PC-3 (cell line): ENCODE measurements around the gene ABCG4. TPM values are rescaled to one million over a fixed set of nuclear protein-coding genes. Genes with fewer than 3 reads are reported as not detected.

Experiments used
- ATAC-seq: fragments of 200-7000 bp; cut with Tn5 transposase; 2 replicates; pipeline ENCODE4 v1.9.1; 2020; ENCODE audit warnings: mild to moderate bottlenecking, moderate library complexity
- BruUV-seq: library from RNA; stranded (reverse); fragments of 400-500 nt; replicated peaks from 2 replicates; lab custom pipeline; 2021; lab: Mats Ljungman, UMichigan
- CTCF ChIA-PET: fragments of 300-600 bp; sonication (Branson Sonifier 250); formaldehyde crosslinking; loops from one replicate; lab custom pipeline; 2022; ENCODE audit warnings: antibody characterized with exemption; lab: Charles Lee
- POLR2A ChIA-PET: fragments of 300-600 bp; sonication (Branson Sonifier 250); formaldehyde crosslinking; loops from one replicate; lab custom pipeline; 2022; ENCODE audit warnings: antibody characterized with exemption; ENCODE audit not compliant: unreplicated experiment; lab: Charles Lee
- DNase-seq: peaks from one replicate; pipeline ENCODE4 v3.0.0-alpha.2; 2015
- H2AFZ ChIP-seq: fragments of 300-600 bp; sonication (generic); 2 replicates; pipeline ENCODE4 v1.6.0; 2016; ENCODE audit warnings: antibody characterized with exemption, low read length
- H3F3A ChIP-seq: fragments of 300-600 bp; sonication (generic); one replicate; pipeline ENCODE4 v1.6.0; 2017; ENCODE audit warnings: antibody characterized with exemption, low read length, control low read depth, mild to moderate bottlenecking; ENCODE audit not compliant: unreplicated experiment
- H3K27ac ChIP-seq: fragments of 300-600 bp; sonication (generic); 2 replicates; pipeline ENCODE4 v1.5.1; 2016; ENCODE audit warnings: mild to moderate bottlenecking, low read length
- H3K27me3 ChIP-seq: fragments of 300-600 bp; sonication (generic); 2 replicates; pipeline ENCODE4 v1.6.1; 2016; ENCODE audit warnings: low read length, mixed read lengths
- H3K36me3 ChIP-seq: fragments of 300-600 bp; sonication (generic); 2 replicates; pipeline ENCODE4 v1.6.1; 2016; ENCODE audit warnings: low read depth, mixed run types, low read length, mixed read lengths
- H3K4me1 ChIP-seq: fragments of 300-600 bp; sonication (generic); 2 replicates; pipeline ENCODE4 v1.5.1; 2016; ENCODE audit warnings: low read length; ENCODE audit not compliant: insufficient read depth
- H3K4me2 ChIP-seq: fragments of 300-600 bp; sonication (generic); 2 replicates; pipeline ENCODE4 v1.6.0; 2016; ENCODE audit warnings: low read length
- H3K4me3 ChIP-seq: fragments of 300-600 bp; sonication (generic); 2 replicates; pipeline ENCODE4 v1.5.1; 2016; ENCODE audit warnings: mild to moderate bottlenecking, low read length, mixed read lengths
- H3K79me2 ChIP-seq: fragments of 300-600 bp; sonication (generic); 2 replicates; pipeline ENCODE4 v1.6.1; 2017; ENCODE audit warnings: low read length, mixed read lengths
- H3K9ac ChIP-seq: fragments of 300-600 bp; sonication (generic); 2 replicates; pipeline ENCODE4 v1.6.0; 2016; ENCODE audit warnings: mild to moderate bottlenecking, low read length
- H3K9me2 ChIP-seq: fragments of 300-600 bp; sonication (generic); replicated peaks from 2 replicates; pipeline ENCODE4 v1.6.1; 2016; ENCODE audit warnings: mixed run types, low read length, mixed read lengths
- H3K9me3 ChIP-seq: fragments of 300-600 bp; sonication (generic); 2 replicates; pipeline ENCODE4 v1.6.1; 2016; ENCODE audit warnings: low read length, mixed read lengths
- H4K20me1 ChIP-seq: fragments of 300-600 bp; sonication (generic); 2 replicates; pipeline ENCODE4 v1.6.1; 2016; ENCODE audit warnings: low read length, mixed read lengths
- EZH2 ChIP-seq: fragments of 300-600 bp; sonication (generic); IDR thresholded peaks from one replicate; pipeline ENCODE4 v1.6.1; 2017; ENCODE audit warnings: antibody characterized with exemption, mild to moderate bottlenecking, low read length; ENCODE audit not compliant: unreplicated experiment
- EZH2phosphoT487 ChIP-seq: fragments of 300-600 bp; sonication (generic); IDR thresholded peaks from 2 replicates; pipeline ENCODE4 v1.6.1; 2018; ENCODE audit warnings: mild to moderate bottlenecking, antibody characterized with exemption, low read length, borderline replicate concordance
- intact Hi-C: fragments of 100-400 bp; cut with micrococcal nuclease; formaldehyde crosslinking; loops from 2 replicates; pipeline ENCODE4 v1.9.0; 2023
- total RNA-seq: library from RNA; depleted of rRNA; stranded (reverse); fragments of >200 nt; gene quantifications from 2 replicates; pipeline ENCODE4 v1.2.3, GENCODE V29; 2014
- TF ChIP-seq, protein P1 (sequence below): fragments of 300-600 bp; sonication (generic); conservative IDR thresholded peaks from 2 replicates; pipeline ENCODE4 v1.5.1; 2017; ENCODE audit warnings: antibody characterized with exemption, low read depth, mild to moderate bottlenecking, low read length

The ABCG4 gene
- total RNA-seq, 1 experiment from 2014 or later = 0.15 TPM

DNA sequence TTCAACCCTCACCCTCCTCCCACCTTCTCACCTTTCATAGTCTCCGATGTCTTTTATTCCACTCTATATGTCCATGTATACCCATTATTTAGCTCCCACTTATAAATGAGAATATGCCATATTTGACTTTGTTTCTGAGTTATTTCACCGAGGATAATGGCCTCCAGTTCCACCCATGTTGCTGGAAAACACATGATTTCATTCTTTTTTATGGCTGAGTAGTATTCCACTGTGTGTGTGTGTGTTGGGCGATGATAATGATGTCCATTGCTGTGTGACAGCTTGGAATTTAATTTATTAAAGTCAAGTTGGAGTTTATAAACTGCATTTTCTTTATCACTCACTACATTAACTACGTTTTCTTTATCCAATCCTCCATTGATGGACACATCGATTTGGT, 30.6 kb upstream of the ABCG4 start:
- Histone ChIP-seq H3K9me2 (no peaks in the 10 kb centered on the region), H2AFZ (no peak overlapping the region), H3F3A (no peaks in the 10 kb centered on the region), H4K20me1 (no peaks in the 10 kb centered on the region), H3K9ac (no peak overlapping the region), H3K4me3 (no peak overlapping the region), H3K4me2 (no peak overlapping the region), H3K4me1 (peaks cover 15% of the 10 kb centered on the region), H3K27me3 (no peaks in the 10 kb centered on the region), H3K36me3 (peaks cover 15% of the 10 kb centered on the region; the same call in 1 of the 2 replicates), H3K27ac (no peak overlapping the region), H3K9me3 (no peaks in the 10 kb centered on the region), H3K79me2 (peaks cover 18% of the 10 kb centered on the region)
- intact Hi-C loops = no loop called here
- no TSS peak for BruUV-seq
- TF ChIP-seq EZH2phosphoT487 = no peak
- no peak for TF ChIP-seq EZH2
- TF ChIP-seq, protein P1, sequence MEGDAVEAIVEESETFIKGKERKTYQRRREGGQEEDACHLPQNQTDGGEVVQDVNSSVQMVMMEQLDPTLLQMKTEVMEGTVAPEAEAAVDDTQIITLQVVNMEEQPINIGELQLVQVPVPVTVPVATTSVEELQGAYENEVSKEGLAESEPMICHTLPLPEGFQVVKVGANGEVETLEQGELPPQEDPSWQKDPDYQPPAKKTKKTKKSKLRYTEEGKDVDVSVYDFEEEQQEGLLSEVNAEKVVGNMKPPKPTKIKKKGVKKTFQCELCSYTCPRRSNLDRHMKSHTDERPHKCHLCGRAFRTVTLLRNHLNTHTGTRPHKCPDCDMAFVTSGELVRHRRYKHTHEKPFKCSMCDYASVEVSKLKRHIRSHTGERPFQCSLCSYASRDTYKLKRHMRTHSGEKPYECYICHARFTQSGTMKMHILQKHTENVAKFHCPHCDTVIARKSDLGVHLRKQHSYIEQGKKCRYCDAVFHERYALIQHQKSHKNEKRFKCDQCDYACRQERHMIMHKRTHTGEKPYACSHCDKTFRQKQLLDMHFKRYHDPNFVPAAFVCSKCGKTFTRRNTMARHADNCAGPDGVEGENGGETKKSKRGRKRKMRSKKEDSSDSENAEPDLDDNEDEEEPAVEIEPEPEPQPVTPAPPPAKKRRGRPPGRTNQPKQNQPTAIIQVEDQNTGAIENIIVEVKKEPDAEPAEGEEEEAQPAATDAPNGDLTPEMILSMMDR = no peak
- ChIA-PET CTCF (no interaction called here), POLR2A (no interaction called here)
- ATAC-seq = no peak
- no peak for DNase-seq

DNA sequence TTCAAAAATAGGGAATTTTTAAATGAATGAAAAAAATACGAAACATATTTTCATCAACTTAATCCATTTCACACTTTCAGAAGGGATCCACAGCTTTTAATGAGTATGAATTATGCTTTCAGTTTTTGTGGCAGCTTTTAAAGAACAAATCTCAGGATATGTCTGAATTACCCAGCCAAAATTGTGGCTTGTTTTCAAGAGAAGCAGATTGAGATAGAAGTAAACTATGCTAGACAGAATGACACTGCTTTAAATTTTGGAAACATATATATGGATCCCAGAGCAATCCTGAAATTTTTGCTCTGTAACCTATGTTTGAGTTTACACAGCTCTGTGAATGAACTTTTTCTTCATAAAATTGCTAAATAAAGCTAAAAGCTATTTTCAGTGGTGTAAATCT, 29.9 kb upstream of the ABCG4 start:
- Histone ChIP-seq H3K9me2 (no peaks in the 10 kb centered on the region), H2AFZ (no peak overlapping the region), H3K4me2 (no peak overlapping the region), H3K9me3 (no peaks in the 10 kb centered on the region), H3F3A (no peaks in the 10 kb centered on the region), H3K36me3 (peaks cover 13% of the 10 kb centered on the region; the same call in 1 of the 2 replicates), H4K20me1 (no peaks in the 10 kb centered on the region), H3K4me3 (no peak overlapping the region), H3K4me1 (peaks cover 15% of the 10 kb centered on the region), H3K27ac (no peak overlapping the region), H3K27me3 (no peaks in the 10 kb centered on the region), H3K9ac (no peak overlapping the region), H3K79me2 (peaks cover 25% of the 10 kb centered on the region)
- TF ChIP-seq, protein P1 = no peak
- TF ChIP-seq EZH2phosphoT487 (no peak), EZH2 (no peak)
- DNase-seq (no peak), ATAC-seq (no peak)
- intact Hi-C loops = no loop called here
- BruUV-seq = no TSS peak
- ChIA-PET CTCF (interaction anchor here (0.6 kb wide), 1 partner anchor 17 kb away, joined by 3 read pairs; no protein-coding TSS in a partner anchor), POLR2A (no interaction called here)

DNA sequence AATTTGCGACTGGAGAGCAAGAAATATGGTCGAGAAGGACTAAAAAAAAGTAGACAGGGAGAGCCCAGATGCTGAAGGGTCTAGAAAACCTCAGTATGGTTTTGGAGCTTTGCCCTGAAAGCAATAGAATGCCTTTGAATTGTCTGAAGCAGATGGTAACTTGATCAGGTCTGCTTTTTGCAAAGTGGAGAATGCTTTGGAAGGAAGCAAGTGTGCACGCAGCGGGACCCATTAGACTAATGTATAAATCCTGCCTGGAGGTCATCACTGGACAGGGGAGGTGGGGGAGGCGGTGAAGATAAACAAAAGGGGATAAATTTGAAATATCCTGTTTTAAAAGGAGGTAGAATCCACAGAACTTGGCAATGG, 28.2 kb upstream of the ABCG4 start:
- TF ChIP-seq EZH2phosphoT487 (no peak), EZH2 (no peak)
- TF ChIP-seq, protein P1 = no peak
- ChIA-PET CTCF (no interaction called here), POLR2A (interaction anchor here (1.3 kb wide), 1 partner anchor 26 kb away, joined by 5 read pairs; no protein-coding TSS in a partner anchor)
- Histone ChIP-seq H3K4me2 (peak overlapping the region; percentile 95), H3K27me3 (no peaks in the 10 kb centered on the region), H3F3A (no peaks in the 10 kb centered on the region), H3K9me2 (no peaks in the 10 kb centered on the region), H3K36me3 (peaks cover 10% of the 10 kb centered on the region; the same call in 1 of the 2 replicates), H2AFZ (peak overlapping the region; percentile 93), H4K20me1 (no peaks in the 10 kb centered on the region), H3K9ac (peak overlapping the region; percentile 85), H3K27ac (peak overlapping the region; percentile 35), H3K9me3 (no peaks in the 10 kb centered on the region), H3K79me2 (peaks cover 29% of the 10 kb centered on the region), H3K4me1 (peaks cover 15% of the 10 kb centered on the region), H3K4me3 (peak overlapping the region; percentile 91)
- DNase-seq = peak; percentile 46
- intact Hi-C loops = loop anchor here (1.0 to 2.0 kb wide), 2 partner anchors 12 to 20 kb away; partner anchors contain the start of gene DPAGT1
- ATAC-seq = peak; percentile 13
- BruUV-seq = TSS peak; percentile 93
